GM23248 (cell line): ENCODE measurements around the gene CCM2L.

Experiments
- EZH2 ChIP-seq: fragments of 200-600 bp; sonication (generic); IDR thresholded peaks from 2 replicates; pipeline ENCODE4 v1.6.1; 2018; ENCODE audit warnings: antibody characterized with exemption, mild to moderate bottlenecking; ENCODE audit not compliant: insufficient read depth, poor library complexity, severe bottlenecking
- EZH2phosphoT487 ChIP-seq: fragments of 200-600 bp; sonication (generic); IDR thresholded peaks from 2 replicates; pipeline ENCODE4 v1.6.1; 2018; ENCODE audit warnings: antibody characterized with exemption, moderate library complexity, mild to moderate bottlenecking, low read depth; ENCODE audit not compliant: insufficient read depth

DNA sequence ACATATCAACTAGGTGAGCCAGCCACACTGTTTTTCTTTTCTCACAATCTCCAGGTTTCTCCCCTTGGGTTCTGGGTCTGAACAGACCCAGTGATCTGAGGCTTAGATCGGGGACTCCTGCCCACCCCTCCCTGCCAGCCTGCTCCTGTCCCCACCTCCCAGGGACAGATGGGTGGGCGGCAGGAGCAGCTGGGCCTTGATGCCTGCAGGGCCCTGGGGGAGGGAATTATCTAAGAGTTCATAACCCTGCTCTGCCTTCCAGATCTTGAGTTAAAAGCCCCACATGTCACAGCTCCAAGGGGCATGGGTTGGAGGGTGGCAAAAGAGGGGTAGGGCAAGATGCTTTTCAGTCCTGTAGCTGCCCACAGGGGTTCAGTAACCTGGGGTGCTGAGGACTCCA lies 47.5 kb upstream of the CCM2L start:
- TF ChIP-seq EZH2 (no peak), EZH2phosphoT487 (no peak)
